Thyroid gland (tissue), 4 donors: ENCODE data around the gene VPS26A. TPM values are rescaled to one million over a fixed set of nuclear protein-coding genes. Genes with fewer than 3 reads are reported as not detected.
A peak's percentile ranks its signal among the peaks of the same experiment; 100 is the strongest.

Experiments
- DNase-seq, 2 donors: peaks; one replicate each; pipeline ENCODE4 v3.0.0-alpha.2; 2019
- H3K27ac ChIP-seq, 3 donors: fragments of 200-600 bp; sonication (generic); 1 replicate in 2 of 3; 2 replicates in 1 of 3; pipeline ENCODE4 v1.5.1; 2016 to 2019; ENCODE audit warnings: mild to moderate bottlenecking in 1 of 3, moderate library complexity in 1 of 3
- H3K27me3 ChIP-seq: fragments of 200-600 bp; sonication (generic); one replicate; pipeline ENCODE4 v1.5.1; 2019
- H3K36me3 ChIP-seq, 2 donors: fragments of 200-600 bp; sonication (generic); one replicate each; pipeline ENCODE4 v1.5.1; 2016 to 2019
- H3K4me1 ChIP-seq, 2 donors: fragments of 200-600 bp; sonication (generic); one replicate each; pipeline ENCODE4 v1.5.1; 2017 to 2019
- H3K4me3 ChIP-seq, 3 donors: fragments of 200-600 bp; sonication (generic); replicated peaks in 1 of 3; 1 replicate in 2 of 3; 2 replicates in 1 of 3; pipeline ENCODE4 v1.5.1; 2016; ENCODE audit warnings: mild to moderate bottlenecking in 1 of 3
- H3K9me3 ChIP-seq: fragments of 200-600 bp; sonication (generic); one replicate; pipeline ENCODE4 v1.5.1; 2017
- CTCF ChIP-seq, 6 experiments: fragments of 200-600 bp in 3 of 6; fragments of 450-650 bp in 3 of 6; sonication (generic) in 3 of 6; IDR thresholded peaks; one replicate each; pipeline ENCODE4 v1.5.1; 2016 to 2019; ENCODE audit warnings: antibody characterized with exemption in 6 of 6, mild to moderate bottlenecking in 2 of 6, inconsistent platforms in 1 of 6, moderate library complexity in 1 of 6
- POLR2A ChIP-seq, 2 donors: fragments of 450-650 bp; IDR thresholded peaks; one replicate each; pipeline ENCODE4 v1.6.1; 2017; ENCODE audit warnings: antibody characterized with exemption in 2 of 2, mild to moderate bottlenecking in 2 of 2, moderate library complexity in 1 of 2
- WGBS, 2 donors: methylation state at CpG; one replicate each; pipeline ENCODE4 v1.1.5; 2017; 5-methylcytosine and 5-hydroxymethylcytosine counted together
- intact Hi-C: fragments of 100-400 bp; cut with DNase I; formaldehyde crosslinking; loops from one replicate; pipeline ENCODE4 v1.15.1; 2023
- total RNA-seq, 4 donors: library from RNA; depleted of rRNA; stranded (reverse); fragments of >200 nt; gene quantifications; one replicate each; pipeline ENCODE4 v1.2.3, GENCODE V29; 2016

The VPS26A gene
- total RNA-seq, 4 donors from 2014 or later, result 32.5 to 41.0 (median 36.7) TPM

GRCh38 chr10:69119896-69120295 is 4.1 kb upstream of the VPS26A start:
- intact Hi-C loops, result loop anchor here (10.0 kb wide), 2 partner anchors 55 to 125 kb away; no protein-coding TSS in a partner anchor
- Histone ChIP-seq H3K9me3 (no peaks in the 10 kb centered on the region), H3K27ac (no peak overlapping the region), H3K4me3 (no peak overlapping the region), H3K4me1 (no peaks in the 10 kb centered on the region), H3K36me3 (no peaks in the 10 kb centered on the region), H3K27me3 (no peaks in the 10 kb centered on the region)
- no peak for DNase-seq
- 81 to 94% methylated on average over 1 of the region's 1 CpG for WGBS, 2 donors
- no peak for TF ChIP-seq CTCF (IDR thresholded peaks at IDR 0.05)
- no peak for TF ChIP-seq POLR2A (IDR thresholded peaks at IDR 0.05)

GRCh38 chr10:69123306-69123746 is 652 bp upstream of the VPS26A start:
- intact Hi-C loops, result loop anchor here (10.0 kb wide), 1 partner anchor 51 kb away; no protein-coding TSS in a partner anchor
- 2 to 3% methylated on average over 14 to 16 of the region's 16 CpGs for WGBS, 2 donors
- H3K36me3 ChIP-seq, result no peaks in the 10 kb centered on the region
- peak overlapping the region; percentile 47 to 72 (median 51) for H3K4me3 ChIP-seq
- peak overlapping the region; percentile 95 to 96 (median 96) for H3K27ac ChIP-seq
- H3K9me3 ChIP-seq, result no peaks in the 10 kb centered on the region
- H3K27me3 ChIP-seq, result no peaks in the 10 kb centered on the region
- no peak for DNase-seq
- no peak for TF ChIP-seq POLR2A (IDR thresholded peaks at IDR 0.05)
- TF ChIP-seq CTCF (IDR thresholded peaks at IDR 0.05), result no peak
- H3K4me1 ChIP-seq, result peaks cover 7 to 8% of the 10 kb centered on the region in 2 donors

DNA sequence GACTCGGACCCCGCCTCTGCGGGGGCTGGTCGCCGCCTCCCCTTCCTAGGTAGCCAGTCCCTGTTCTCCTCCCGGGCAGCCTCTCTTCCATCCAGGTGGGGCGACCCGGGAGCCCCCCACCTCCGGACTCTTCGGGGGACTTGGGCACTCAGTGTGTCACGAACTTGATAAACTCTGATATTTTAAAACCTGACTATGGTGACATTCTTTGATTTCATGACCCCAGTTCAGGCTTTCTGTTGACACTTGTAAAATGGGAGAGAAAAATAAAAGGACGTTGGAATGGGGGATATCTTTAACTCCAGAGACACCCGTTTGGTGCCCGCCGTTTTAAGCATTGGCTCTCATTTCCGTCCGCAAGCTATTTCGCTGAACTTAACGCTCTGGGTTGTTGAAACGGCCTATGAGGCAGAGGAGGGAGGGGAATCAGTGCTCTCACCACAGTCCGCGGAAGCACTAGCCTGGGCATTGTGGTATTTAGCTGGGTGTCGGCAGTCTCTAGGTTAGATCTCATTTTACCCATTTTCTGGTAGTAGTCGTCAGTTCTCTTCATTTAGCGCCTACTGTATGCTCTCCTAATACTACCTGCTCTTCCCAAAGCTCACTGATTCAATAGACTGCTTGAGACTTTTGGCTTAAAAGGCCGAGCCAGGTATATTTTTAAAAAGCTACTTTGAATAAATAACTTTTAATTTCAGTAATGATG is 738 bp downstream of the VPS26A start:
- DNase-seq, result peak; percentile 53 to 61
- H3K27me3 ChIP-seq, result no peaks in the 10 kb centered on the region
- H3K36me3 ChIP-seq, result no peaks in the 10 kb centered on the region
- 0% methylated on average over 17 to 26 of the region's 26 CpGs for WGBS, 2 donors
- no peaks in the 10 kb centered on the region for H3K9me3 ChIP-seq
- H3K27ac ChIP-seq, result peak overlapping the region; percentile 90 to 96 (median 94)
- H3K4me1 ChIP-seq, result peaks cover 7 to 9% of the 10 kb centered on the region in 2 donors
- TF ChIP-seq POLR2A (IDR thresholded peaks at IDR 0.05), result no peak
- no peak for TF ChIP-seq CTCF (IDR thresholded peaks at IDR 0.05)
- intact Hi-C loops, result loop anchor here (10.0 kb wide), 1 partner anchor 50 kb away; no protein-coding TSS in a partner anchor
- H3K4me3 ChIP-seq, result peak overlapping the region; percentile 10 to 74 (median 72)

DNA sequence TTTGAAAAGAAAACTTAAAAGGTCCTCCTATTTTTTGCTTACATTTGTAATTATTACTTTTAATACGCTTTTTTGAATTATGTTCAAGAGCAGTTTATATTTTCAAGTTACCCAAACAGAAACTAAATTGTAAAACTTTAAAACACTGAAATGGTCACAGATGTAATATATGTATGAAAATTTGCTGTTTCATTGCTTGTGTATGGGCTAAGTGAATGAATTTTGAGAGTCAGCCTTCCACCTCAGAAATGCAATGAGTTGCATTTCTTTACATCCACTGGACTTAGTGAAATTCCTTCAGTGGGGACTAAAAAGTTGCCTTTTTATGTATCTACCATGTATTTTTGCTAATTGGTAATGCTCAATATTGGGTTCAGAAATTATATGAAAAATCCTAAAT is 1.6 kb downstream of the VPS26A start:
- WGBS, 2 donors, result 66 to 72% methylated on average over 1 of the region's 1 CpG
- Histone ChIP-seq H3K4me1 (peaks cover 12 to 16% of the 10 kb centered on the region in 2 donors), H3K4me3 (no peak overlapping the region), H3K27me3 (no peaks in the 10 kb centered on the region), H3K9me3 (no peaks in the 10 kb centered on the region), H3K36me3 (no peaks in the 10 kb centered on the region), H3K27ac (no peak overlapping the region)
- intact Hi-C loops, result loop anchor here (10.0 kb wide), 1 partner anchor 49 kb away; no protein-coding TSS in a partner anchor
- TF ChIP-seq POLR2A (IDR thresholded peaks at IDR 0.05) (no peak), CTCF (IDR thresholded peaks at IDR 0.05) (no peak)
- DNase-seq, result no peak

DNA sequence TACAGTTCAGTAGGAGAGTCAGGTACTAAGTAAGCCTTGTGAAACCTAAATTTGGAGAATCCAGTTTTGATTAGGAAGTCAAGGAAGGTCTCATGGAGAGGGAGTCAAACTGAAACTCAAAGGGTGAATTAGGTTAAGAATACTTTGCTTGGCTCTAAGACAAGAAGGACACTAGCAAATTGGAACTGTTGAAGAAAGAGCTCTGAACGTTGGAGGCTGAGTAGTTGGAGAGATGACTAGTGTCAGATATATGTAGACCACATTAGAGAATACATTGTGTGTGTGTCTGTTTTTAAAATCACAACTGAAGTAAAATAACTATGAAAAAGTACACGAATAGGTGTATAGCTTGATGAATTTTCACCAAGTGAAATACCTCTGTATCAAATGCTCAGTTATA is 6.3 kb downstream of the VPS26A start:
- no peak for DNase-seq
- Histone ChIP-seq H3K4me3 (no peak overlapping the region), H3K36me3 (peaks cover 0 to 6% of the 10 kb centered on the region in 2 donors), H3K27me3 (no peaks in the 10 kb centered on the region), H3K4me1 (peaks cover 12 to 14% of the 10 kb centered on the region in 2 donors), H3K27ac (no peak overlapping the region), H3K9me3 (no peaks in the 10 kb centered on the region)
- intact Hi-C loops, result no loop called here
- WGBS, 2 donors, result 37 to 41% methylated on average over 2 of the region's 2 CpGs
- TF ChIP-seq POLR2A (IDR thresholded peaks at IDR 0.05) (no peak), CTCF (IDR thresholded peaks at IDR 0.05) (no peak)
